Activated naive CD4-positive, alpha-beta T cell treated with anti-CD3 and anti-CD28 coated beads, Interleukin-2, amount 10 ng/mL, durations not matched to agents 7 days and 5 days (primary cell): ENCODE measurements around the gene STAT5B.
"Not testable (repeated sequence)": the region's sequence is repeated elsewhere in the genome, so short reads cannot be mapped to it uniquely, and the experiment has no call there.

Source experiments
- CTCF ChIA-PET: fragments of 350-600 bp; sonication (Branson Sonifier 250); formaldehyde crosslinking; loops from one replicate; lab custom pipeline; 2021; ENCODE audit warnings: antibody characterized with exemption; lab: Charles Lee
- DNase-seq: peaks from one replicate; pipeline ENCODE4 v3.0.0-alpha.2; 2020
- H3K27ac Mint-ChIP-seq: one replicate; pipeline ENCODE4 v1.8.0; 2021; ENCODE audit warnings: mild to moderate bottlenecking, moderate library complexity, mixed read lengths
- H3K27me3 Mint-ChIP-seq: one replicate; pipeline ENCODE4 v1.8.0; 2021; ENCODE audit warnings: mild to moderate bottlenecking, mixed read lengths
- H3K36me3 Mint-ChIP-seq: one replicate; pipeline ENCODE4 v1.8.0; 2021; ENCODE audit warnings: mixed read lengths
- H3K4me1 Mint-ChIP-seq: one replicate; pipeline ENCODE4 v1.8.0; 2021; ENCODE audit warnings: mixed read lengths
- H3K4me3 Mint-ChIP-seq: one replicate; pipeline ENCODE4 v1.8.0; 2021; ENCODE audit warnings: mild to moderate bottlenecking, moderate library complexity, mixed read lengths
- H3K9me3 Mint-ChIP-seq: one replicate; pipeline ENCODE4 v1.8.0; 2021; ENCODE audit warnings: mixed read lengths

STAT5B gene

DNA sequence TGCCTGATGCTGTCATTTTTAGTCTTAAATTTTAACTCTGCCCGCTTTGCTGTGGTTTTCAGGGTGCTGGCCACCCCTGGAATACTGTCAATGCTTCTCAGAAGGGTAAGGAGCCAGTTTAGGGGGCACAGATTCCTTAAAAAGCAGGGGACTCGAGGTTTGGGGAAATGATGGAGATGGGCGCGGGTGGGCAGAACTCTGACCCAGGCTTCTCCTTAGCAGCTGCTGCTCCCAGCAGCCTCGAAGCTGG lies 35.8 kb upstream of the STAT5B start:
- no peak for DNase-seq
- Mint-ChIP-seq H3K27ac (peak overlapping the region; percentile 51), H3K9me3 (no peaks in the 10 kb centered on the region), H3K4me3 (peak overlapping the region; percentile 38), H3K36me3 (peaks cover 65% of the 10 kb centered on the region), H3K27me3 (no peaks in the 10 kb centered on the region), H3K4me1 (peaks cover 76% of the 10 kb centered on the region)
- CTCF ChIA-PET, result interaction anchor here (0.6 to 12.8 kb wide), 24 partner anchors 9 to 207 kb away, joined by 3 to 167 read pairs (median 5); partner anchors contain the start of genes STAT3 and STAT5A

DNA sequence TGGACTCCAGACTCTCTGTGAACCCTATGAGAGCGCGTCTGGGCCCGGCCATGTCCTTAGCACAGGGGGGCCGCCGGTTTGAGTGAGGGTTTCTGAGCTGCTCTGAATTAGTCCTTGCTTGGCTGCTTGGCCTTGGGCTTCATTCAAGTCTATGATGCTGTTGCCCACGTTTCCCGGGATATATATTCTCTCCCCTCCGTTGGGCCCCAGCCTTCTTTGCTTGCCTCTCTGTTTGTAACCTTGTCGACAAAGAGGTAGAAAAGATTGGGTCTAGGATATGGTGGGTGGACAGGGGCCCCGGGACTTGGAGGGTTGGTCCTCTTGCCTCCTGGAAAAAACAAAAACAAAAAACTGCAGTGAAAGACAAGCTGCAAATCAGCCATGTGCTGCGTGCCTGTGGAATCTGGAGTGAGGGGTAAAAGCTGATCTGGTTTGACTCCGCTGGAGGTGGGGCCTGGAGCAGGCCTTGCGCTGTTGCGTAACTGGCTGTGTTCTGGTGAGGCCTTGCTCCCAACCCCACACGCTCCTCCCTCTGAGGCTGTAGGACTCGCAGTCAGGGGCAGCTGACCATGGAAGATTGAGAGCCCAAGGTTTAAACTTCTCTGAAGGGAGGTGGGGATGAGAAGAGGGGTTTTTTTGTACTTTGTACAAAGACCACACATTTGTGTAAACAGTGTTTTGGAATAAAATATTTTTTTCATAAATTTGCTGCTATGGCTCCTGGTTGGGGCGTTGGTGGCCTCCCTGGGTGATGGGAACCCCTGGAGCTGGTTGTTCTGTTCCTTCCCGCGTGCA lies 35.2 kb upstream of the STAT5B start:
- Mint-ChIP-seq H3K27ac (peak overlapping the region; percentile 82), H3K4me3 (peak overlapping the region; percentile 54), H3K9me3 (no peaks in the 10 kb centered on the region), H3K36me3 (peaks cover 61% of the 10 kb centered on the region), H3K4me1 (peaks cover 73% of the 10 kb centered on the region), H3K27me3 (no peaks in the 10 kb centered on the region)
- CTCF ChIA-PET, result interaction anchor here (0.6 to 12.8 kb wide), 22 partner anchors 9 to 208 kb away, joined by 3 to 167 read pairs (median 5); partner anchors contain the start of genes STAT3 and STAT5A
- DNase-seq, result no peak

DNA sequence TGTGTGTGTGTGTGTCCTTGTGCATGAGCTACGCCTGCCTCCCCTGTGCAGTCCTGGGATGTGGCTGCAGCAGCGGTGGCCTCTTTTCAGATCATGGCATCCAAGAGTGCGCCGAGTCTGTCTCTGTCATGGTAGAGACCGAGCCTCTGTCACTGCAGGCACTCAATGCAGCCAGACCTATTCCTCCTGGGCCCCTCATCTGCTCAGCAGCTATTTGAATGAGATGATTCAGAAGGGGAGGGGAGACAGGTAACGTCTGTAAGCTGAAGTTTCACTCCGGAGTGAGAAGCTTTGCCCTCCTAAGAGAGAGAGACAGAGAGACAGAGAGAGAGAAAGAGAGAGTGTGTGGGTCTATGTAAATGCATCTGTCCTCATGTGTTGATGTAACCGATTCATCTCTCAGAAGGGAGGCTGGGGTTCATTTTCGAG lies 34.6 kb upstream of the STAT5B start:
- Mint-ChIP-seq H3K36me3 (peaks cover 65% of the 10 kb centered on the region), H3K4me3 (no peak overlapping the region), H3K27me3 (no peaks in the 10 kb centered on the region), H3K9me3 (no peaks in the 10 kb centered on the region), H3K4me1 (peaks cover 76% of the 10 kb centered on the region), H3K27ac (peak overlapping the region; percentile 82)
- no peak for DNase-seq
- CTCF ChIA-PET, result interaction anchor here (0.8 to 12.8 kb wide), 11 partner anchors 8 to 208 kb away, joined by 3 to 167 read pairs (median 6); partner anchors contain the start of genes STAT3 and STAT5A

DNA sequence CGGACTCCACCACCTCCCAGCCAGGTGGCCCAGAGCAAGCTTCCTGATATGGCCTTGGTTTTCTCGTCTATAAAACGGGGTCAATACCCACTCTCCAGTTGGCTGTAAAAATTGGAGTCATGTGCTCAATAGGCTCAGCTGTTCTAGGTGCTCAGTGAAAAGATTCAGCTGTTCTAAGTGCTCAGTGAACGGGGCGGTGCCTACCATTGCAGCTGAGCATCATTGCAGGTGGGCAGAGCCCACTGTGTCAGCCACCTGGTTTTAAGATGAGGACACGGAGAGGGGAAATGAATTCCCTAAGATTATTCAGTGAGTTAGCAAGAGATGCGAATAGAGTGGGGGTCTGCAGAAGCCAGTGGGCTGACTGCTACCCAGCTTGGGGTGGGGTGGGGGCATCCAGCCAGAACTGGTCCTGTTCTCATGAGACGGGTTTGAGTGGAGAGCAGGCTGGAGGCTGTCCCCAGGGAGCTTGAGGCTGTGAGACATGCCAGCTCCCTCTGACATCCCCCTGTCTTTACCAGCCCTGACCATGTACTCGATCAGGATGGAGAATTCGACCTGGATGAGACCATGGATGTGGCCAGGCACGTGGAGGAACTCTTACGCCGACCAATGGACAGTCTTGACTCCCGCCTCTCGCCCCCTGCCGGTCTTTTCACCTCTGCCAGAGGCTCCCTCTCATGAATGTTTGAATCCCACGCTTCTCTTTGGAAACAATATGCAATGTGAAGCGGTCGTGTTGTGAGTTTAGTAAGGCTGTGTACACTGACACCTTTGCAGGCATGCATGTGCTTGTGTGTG lies 34.0 kb upstream of the STAT5B start:
- H3K4me1 Mint-ChIP-seq, result peaks cover 71% of the 10 kb centered on the region
- no peak overlapping the region for H3K4me3 Mint-ChIP-seq
- H3K27me3 Mint-ChIP-seq, result no peaks in the 10 kb centered on the region
- DNase-seq, result no peak
- H3K27ac Mint-ChIP-seq, result peak overlapping the region; percentile 82
- CTCF ChIA-PET, result interaction anchor here (0.8 to 12.8 kb wide), 7 partner anchors 8 to 95 kb away, joined by 3 to 167 read pairs (median 9); partner anchors contain the start of gene STAT5A
- H3K36me3 Mint-ChIP-seq, result peaks cover 60% of the 10 kb centered on the region
- no peaks in the 10 kb centered on the region for H3K9me3 Mint-ChIP-seq

DNA sequence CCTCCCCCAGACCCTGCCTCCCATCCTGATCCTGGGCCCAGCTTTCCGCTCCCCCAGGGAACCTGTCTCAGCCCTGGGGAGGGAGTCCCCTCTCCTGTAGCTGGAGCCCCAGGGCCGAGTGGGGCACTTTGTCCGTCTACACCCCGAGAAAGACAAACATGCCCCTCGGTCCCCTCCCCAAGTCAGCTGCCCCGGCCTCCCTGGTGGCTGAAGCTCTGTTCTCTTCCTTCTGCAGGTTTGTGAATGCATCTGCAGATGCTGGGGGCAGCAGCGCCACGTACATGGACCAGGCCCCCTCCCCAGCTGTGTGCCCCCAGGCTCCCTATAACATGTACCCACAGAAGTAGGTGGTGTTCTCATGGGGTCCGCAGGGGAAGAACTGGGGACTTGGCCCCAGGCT lies 33.0 kb upstream of the STAT5B start:
- Mint-ChIP-seq H3K27me3 (no peaks in the 10 kb centered on the region), H3K9me3 (no peaks in the 10 kb centered on the region), H3K4me3 (no peak overlapping the region), H3K27ac (no peak overlapping the region), H3K36me3 (peaks cover 69% of the 10 kb centered on the region), H3K4me1 (peaks cover 67% of the 10 kb centered on the region)
- CTCF ChIA-PET, result interaction anchor here (0.8 to 12.8 kb wide), 4 partner anchors 9 to 96 kb away, joined by 3 to 167 read pairs (median 36); no protein-coding TSS in a partner anchor
- no peak for DNase-seq

DNA sequence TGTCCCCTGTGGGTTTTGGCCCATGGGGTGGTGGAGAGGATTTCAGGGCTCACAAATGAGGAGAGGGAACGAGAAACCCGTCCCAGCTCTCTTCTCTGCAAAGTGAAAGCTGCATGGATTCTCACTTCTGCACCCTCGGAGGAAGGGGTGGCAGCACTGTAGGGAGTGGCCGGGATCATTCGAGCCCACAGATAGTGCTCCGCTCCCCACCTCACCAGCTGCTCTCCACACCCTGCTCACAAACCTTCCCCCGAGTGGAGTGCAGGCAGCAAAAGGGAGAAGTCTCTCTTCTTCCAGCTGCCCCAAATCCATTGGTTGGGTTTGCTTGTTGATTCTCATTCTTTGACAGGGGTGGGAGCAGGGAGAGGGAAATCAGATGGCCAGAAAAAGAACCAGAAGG lies 32.3 kb upstream of the STAT5B start:
- Mint-ChIP-seq H3K9me3 (no peaks in the 10 kb centered on the region), H3K4me3 (no peak overlapping the region), H3K36me3 (peaks cover 70% of the 10 kb centered on the region), H3K27me3 (no peaks in the 10 kb centered on the region), H3K27ac (peak overlapping the region; percentile 22), H3K4me1 (peaks cover 63% of the 10 kb centered on the region)
- no peak for DNase-seq
- CTCF ChIA-PET, result interaction anchor here (0.8 to 12.8 kb wide), 4 partner anchors 10 to 97 kb away, joined by 3 to 167 read pairs (median 36); no protein-coding TSS in a partner anchor

DNA sequence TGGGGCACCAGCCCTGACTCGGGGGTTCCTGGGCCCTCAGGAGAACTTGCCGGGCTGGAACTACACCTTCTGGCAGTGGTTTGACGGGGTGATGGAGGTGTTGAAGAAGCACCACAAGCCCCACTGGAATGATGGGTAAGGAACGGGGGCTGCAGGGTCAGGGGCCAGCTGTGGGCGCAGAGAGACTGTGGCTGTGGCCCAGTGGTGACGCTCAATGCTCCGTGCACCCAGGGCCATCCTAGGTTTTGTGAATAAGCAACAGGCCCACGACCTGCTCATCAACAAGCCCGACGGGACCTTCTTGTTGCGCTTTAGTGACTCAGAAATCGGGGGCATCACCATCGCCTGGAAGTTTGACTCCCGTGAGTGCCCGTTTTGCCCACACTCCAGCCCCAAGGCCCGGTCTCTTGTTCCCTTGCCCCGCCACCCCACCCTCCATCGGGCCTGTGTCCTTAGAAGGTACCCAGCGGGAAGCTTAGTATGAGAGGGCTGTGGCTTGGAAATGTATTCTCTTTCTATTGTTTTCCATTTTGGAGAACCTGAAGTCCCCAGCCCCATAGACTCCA lies 31.3 kb upstream of the STAT5B start:
- H3K36me3 Mint-ChIP-seq, result peaks cover 72% of the 10 kb centered on the region
- peak overlapping the region; percentile 43 for H3K27ac Mint-ChIP-seq

DNA sequence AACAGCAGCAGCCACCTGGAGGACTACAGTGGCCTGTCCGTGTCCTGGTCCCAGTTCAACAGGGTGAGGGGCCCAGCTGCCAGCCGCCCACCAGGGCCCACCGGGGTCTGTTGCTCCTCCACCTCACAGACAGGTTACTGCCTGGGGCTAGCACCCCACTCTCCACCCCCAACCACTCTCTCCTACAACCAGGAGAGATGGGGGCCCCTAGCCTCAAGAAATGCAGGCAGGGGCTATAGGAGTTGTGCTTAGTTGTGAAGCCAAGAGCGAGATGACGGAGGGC lies 30.1 kb upstream of the STAT5B start:
- no peak for DNase-seq
- Mint-ChIP-seq H3K36me3 (peaks cover 78% of the 10 kb centered on the region), H3K9me3 (no peaks in the 10 kb centered on the region), H3K4me3 (no peak overlapping the region), H3K4me1 (peaks cover 42% of the 10 kb centered on the region), H3K27me3 (no peaks in the 10 kb centered on the region), H3K27ac (no peak overlapping the region)
- CTCF ChIA-PET, result interaction anchor here (1.2 kb wide), 2 partner anchors 15 to 84 kb away, joined by 3 to 6 read pairs; no protein-coding TSS in a partner anchor

More for the DNA sequence above, 31.3 kb upstream of the STAT5B start:
- no peak for DNase-seq
- CTCF ChIA-PET, result interaction anchor here (12.8 kb wide), 1 partner anchor 98 kb away, joined by 167 read pairs; no protein-coding TSS in a partner anchor
- no peaks in the 10 kb centered on the region for H3K9me3 Mint-ChIP-seq
- H3K27me3 Mint-ChIP-seq, result no peaks in the 10 kb centered on the region
- H3K4me3 Mint-ChIP-seq, result no peak overlapping the region
- peaks cover 53% of the 10 kb centered on the region for H3K4me1 Mint-ChIP-seq

DNA sequence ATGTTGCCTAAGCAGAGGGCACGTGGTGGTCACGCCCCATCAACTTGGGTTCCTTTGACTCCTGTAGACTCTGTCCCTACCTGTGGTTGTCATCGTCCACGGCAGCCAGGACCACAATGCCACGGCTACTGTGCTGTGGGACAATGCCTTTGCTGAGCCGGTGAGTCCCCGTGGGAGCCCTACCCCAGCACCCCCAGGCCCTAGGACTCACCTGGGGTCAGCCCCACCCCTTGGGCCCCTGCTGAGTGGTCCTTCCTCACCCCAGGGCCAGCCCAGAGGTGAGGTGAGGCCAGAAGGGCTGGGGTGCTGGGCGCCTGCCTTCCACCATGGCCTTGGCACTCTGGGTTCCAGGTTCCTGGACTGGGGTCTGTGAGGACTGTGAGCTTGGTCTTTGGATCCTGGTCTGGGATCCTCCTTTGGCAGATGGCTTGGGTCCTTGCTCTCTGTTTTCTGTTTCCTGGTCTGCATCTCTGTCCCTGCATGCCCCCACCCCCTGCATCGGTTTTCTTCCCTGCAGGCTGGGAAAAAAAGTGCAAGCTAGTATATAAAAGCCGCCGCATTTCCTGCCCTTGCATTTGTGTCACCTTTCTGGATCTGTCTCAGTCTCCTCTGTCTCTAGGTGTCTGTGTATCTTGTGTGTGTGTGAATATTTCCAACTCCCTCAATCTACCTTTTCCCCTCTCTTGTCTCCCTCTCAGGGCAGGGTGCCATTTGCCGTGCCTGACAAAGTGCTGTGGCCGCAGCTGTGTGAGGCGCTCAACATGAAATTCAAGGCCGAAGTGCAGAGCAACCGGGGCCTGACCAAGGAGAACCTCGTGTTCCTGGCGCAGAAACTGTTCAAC lies 29.6 kb upstream of the STAT5B start:
- H3K4me3 Mint-ChIP-seq, result no peak overlapping the region
- no peaks in the 10 kb centered on the region for H3K9me3 Mint-ChIP-seq
- peak; percentile 51 for DNase-seq
- H3K27ac Mint-ChIP-seq, result peak overlapping the region; percentile 26
- H3K27me3 Mint-ChIP-seq, result no peaks in the 10 kb centered on the region
- CTCF ChIA-PET, result interaction anchor here (1.2 kb wide), 2 partner anchors 15 to 84 kb away, joined by 3 to 6 read pairs; no protein-coding TSS in a partner anchor
- H3K4me1 Mint-ChIP-seq, result peaks cover 36% of the 10 kb centered on the region
- peaks cover 77% of the 10 kb centered on the region for H3K36me3 Mint-ChIP-seq

DNA sequence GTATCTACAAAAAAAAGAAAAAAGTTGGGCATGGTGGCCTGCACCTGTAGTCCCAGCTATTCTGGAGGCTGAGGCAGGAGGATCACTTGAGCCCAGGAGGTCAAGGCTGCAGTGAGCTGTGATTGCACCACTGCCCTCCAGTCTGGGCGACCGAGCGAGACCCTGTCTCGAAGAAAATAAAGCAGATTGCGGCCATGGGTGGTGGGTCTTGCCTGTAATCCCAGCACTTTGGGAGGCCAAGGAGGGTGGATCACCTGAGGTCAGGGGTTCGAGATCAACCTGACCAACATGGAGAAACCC lies 28.8 kb upstream of the STAT5B start:
- DNase-seq, H3K4me3 Mint-ChIP-seq, CTCF ChIA-PET, H3K27ac Mint-ChIP-seq, H3K9me3 Mint-ChIP-seq, H3K27me3 Mint-ChIP-seq: not testable (repeated sequence)
- Mint-ChIP-seq H3K4me1 (peaks cover 28% of the 10 kb centered on the region), H3K36me3 (peaks cover 70% of the 10 kb centered on the region)

DNA sequence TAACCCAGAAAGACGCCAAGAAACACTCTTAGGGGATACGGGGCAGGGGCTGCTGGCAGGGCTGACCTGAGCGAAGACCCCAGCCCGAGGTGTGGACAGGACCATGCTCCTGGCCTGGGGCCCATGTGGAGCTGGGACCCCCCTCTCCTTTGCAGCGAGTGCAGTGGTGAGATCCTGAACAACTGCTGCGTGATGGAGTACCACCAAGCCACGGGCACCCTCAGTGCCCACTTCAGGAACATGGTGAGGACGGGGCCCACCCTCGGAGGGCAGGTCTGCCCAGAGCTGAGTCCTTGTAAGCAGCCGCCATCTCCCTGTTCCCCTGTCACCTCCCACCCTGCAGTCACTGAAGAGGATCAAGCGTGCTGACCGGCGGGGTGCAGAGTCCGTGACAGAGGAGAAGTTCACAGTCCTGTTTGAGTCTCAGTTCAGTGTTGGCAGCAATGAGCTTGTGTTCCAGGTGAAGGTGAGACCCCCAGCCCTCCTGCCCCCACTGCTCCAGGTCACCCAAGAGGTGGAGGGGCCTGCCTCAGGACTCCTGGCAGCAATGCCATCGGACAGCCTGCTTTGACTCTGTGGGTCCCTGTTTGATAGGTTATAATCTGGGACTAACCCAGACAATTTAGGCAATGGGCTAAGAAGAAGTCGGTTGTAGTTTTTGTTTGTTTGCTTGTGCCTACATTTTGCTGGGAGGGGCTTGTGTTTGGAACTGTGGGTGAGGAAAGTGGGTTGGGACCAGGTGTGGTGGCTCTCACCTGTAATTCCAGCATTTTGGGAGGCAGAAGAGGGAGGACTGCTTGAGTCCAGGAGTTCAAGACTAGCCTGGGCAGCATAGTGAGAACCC lies 28.2 kb upstream of the STAT5B start:
- CTCF ChIA-PET, result interaction anchor here (1.0 kb wide), 1 partner anchor 82 kb away, joined by 9 read pairs; no protein-coding TSS in a partner anchor
- H3K4me1 Mint-ChIP-seq, result peaks cover 23% of the 10 kb centered on the region
- H3K27ac Mint-ChIP-seq, result no peak overlapping the region
- peaks cover 65% of the 10 kb centered on the region for H3K36me3 Mint-ChIP-seq
- no peak overlapping the region for H3K4me3 Mint-ChIP-seq
- no peak for DNase-seq
- H3K27me3 Mint-ChIP-seq, result no peaks in the 10 kb centered on the region
- H3K9me3 Mint-ChIP-seq, result no peaks in the 10 kb centered on the region

DNA sequence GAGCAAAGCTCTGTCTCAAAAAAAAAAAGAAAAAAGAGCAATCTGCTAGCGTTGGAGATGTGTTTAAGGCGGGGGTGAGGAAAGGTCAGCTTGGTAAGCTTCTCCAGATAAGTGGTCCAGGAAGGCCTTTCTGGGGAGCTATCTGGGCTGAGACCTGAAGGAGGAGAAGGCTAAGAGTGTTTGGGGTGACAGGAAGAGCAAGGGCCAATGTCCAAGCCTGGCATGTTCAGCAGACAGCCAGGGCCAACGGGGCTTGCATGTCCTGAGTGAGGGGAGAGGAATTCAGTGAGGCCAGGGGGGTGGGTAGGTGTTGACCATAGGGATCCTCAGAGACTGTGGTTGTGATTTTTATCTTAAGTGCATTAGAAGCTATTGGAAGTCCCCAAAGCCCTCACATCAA lies 27.5 kb upstream of the STAT5B start:
- Mint-ChIP-seq H3K27ac (no peak overlapping the region), H3K27me3 (no peaks in the 10 kb centered on the region), H3K4me3 (no peak overlapping the region), H3K36me3 (peaks cover 61% of the 10 kb centered on the region), H3K4me1 (peaks cover 23% of the 10 kb centered on the region), H3K9me3 (no peaks in the 10 kb centered on the region)
- DNase-seq, result no peak
- CTCF ChIA-PET, result interaction anchor here (1.0 kb wide), 1 partner anchor 81 kb away, joined by 9 read pairs; no protein-coding TSS in a partner anchor

DNA sequence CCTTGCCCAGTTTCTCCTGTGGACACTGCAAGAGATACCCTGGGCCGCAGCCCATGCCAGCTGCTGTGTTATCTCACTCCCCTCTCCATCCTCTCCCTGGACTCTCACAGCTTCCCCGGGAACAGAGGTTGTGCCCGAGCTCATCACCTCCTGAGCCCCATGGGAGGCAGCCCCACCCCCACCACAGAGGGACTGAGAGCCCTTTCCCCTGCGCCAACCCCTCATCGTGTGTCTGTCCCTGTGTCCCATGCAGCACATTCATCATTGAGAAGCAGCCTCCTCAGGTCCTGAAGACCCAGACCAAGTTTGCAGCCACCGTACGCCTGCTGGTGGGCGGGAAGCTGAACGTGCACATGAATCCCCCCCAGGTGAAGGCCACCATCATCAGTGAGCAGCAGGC lies 24.8 kb upstream of the STAT5B start:
- Mint-ChIP-seq H3K4me3 (no peak overlapping the region), H3K36me3 (peaks cover 50% of the 10 kb centered on the region), H3K27ac (no peak overlapping the region), H3K4me1 (peaks cover 13% of the 10 kb centered on the region), H3K27me3 (no peaks in the 10 kb centered on the region), H3K9me3 (no peaks in the 10 kb centered on the region)
- CTCF ChIA-PET, result interaction anchor here (1.2 kb wide), 2 partner anchors 11 to 12 kb away, joined by 3 to 5 read pairs; no protein-coding TSS in a partner anchor
- DNase-seq, result no peak
